ENCODE measurements around the gene TNRC6C. TPM values are rescaled to one million over a fixed set of nuclear protein-coding genes. Genes with fewer than 3 reads are reported as not detected.

Gene TNRC6C
- total and polyA plus RNA-seq, 2 of the 13 experiments (the other 11 are each of a cell fraction or from before 2014, with no cell fraction given), result 0.66 to 4.9 TPM

DNA sequence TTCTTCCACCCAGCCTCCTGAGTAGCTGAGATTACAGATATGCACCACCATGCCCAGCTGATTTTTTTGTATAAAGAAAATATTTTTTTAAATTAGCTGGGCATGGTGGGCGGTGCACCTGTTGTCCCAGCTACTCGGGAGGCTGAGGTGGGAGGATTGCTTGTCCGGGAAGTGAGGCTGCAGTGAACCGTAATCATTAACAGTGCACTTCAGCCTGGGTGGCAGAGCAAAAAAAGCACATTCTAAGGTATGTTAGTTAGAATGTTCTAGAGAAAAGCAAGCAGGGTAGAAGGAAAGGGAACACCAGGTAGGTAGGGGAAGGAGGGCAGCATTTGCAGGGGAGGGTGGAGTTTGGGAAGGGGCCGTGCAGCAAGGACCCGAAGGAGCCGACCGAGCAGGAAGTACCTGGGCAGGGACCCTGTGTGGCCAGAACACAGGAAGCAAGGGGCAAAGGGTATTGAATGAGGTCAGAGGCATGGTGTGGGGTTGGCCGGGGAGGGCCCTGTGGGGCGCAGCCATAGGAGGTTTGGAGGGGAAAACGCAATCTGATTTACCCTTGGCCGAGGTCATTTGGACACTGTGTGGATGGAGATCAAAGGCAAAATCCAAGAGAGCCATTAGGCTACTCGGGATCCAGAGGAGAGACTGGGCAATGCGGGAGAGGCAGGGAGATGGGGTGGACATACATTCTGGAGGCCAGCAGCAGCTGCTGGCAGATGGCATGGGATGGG is 189.9 kb downstream of the TNRC6C start (continued):
- TF ChIP-seq PAXIP1 (CRISPR knock-in tag; conservative IDR thresholded peaks at IDR 0.05), result peak; percentile 74
- no peak for TF ChIP-seq ZNF274 (CRISPR knock-in tag; IDR thresholded peaks at IDR 0.05)
- TF ChIP-seq, protein P1, sequence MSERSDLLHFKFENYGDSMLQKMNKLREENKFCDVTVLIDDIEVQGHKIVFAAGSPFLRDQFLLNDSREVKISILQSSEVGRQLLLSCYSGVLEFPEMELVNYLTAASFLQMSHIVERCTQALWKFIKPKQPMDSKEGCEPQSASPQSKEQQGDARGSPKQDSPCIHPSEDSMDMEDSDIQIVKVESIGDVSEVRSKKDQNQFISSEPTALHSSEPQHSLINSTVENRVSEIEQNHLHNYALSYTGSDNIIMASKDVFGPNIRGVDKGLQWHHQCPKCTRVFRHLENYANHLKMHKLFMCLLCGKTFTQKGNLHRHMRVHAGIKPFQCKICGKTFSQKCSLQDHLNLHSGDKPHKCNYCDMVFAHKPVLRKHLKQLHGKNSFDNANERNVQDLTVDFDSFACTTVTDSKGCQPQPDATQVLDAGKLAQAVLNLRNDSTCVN (CRISPR knock-in tag; IDR thresholded peaks at IDR 0.05; ENCODE audit: borderline replicate concordance), result no peak
- 0 out of 2 replicates have a peak, but pooled peaks have one; percentile 24 for TF ChIP-seq ZFP90 (CRISPR knock-in tag; IDR thresholded peaks at IDR 0.05; ENCODE audit: borderline replicate concordance)
- peak; percentile 60 for TF ChIP-seq HNF4A (CRISPR knock-in tag; IDR thresholded peaks at IDR 0.05)
- TF ChIP-seq REST (IDR thresholded peaks at IDR 0.05; ENCODE audit: borderline replicate concordance in 1 of 2, low read depth in 1 of 2, low read length in 2 of 2), result no peak
- no peak for TF ChIP-seq ZNF773 (CRISPR knock-in tag; IDR thresholded peaks at IDR 0.05; ENCODE audit: borderline replicate concordance)
- TF ChIP-seq ZBTB7B (CRISPR knock-in tag; IDR thresholded peaks at IDR 0.05), result peak; percentile 50; the same call in 1 of the 2 replicates
- peak; percentile 86 for TF ChIP-seq ZNF687 (CRISPR knock-in tag; IDR thresholded peaks at IDR 0.05)
- no peak for TF ChIP-seq ZBTB42 (CRISPR knock-in tag; IDR thresholded peaks at IDR 0.05)
- TF ChIP-seq ARNTL (CRISPR knock-in tag; IDR thresholded peaks at IDR 0.05), result peak; percentile 48; the same call in 1 of the 2 replicates
- TF ChIP-seq SAP130 (CRISPR knock-in tag; IDR thresholded peaks at IDR 0.05; ENCODE audit: low read depth), result peak; percentile 54
- 0 out of 2 replicates have a peak, but pooled peaks have one; percentile 17 for TF ChIP-seq ZNF747 (CRISPR knock-in tag; IDR thresholded peaks at IDR 0.05; ENCODE audit: borderline replicate concordance)
- TF ChIP-seq DPF2 (CRISPR knock-in tag; IDR thresholded peaks at IDR 0.05; ENCODE audit: borderline replicate concordance, low read depth), result peak; percentile 25; the same call in 1 of the 2 replicates
- TF ChIP-seq SIX4 (CRISPR knock-in tag; IDR thresholded peaks at IDR 0.05), result no peak
- no peak for TF ChIP-seq ZNF317 (CRISPR knock-in tag; IDR thresholded peaks at IDR 0.05)
